Measurements from ENCODE around the gene RPL18.

DNA sequence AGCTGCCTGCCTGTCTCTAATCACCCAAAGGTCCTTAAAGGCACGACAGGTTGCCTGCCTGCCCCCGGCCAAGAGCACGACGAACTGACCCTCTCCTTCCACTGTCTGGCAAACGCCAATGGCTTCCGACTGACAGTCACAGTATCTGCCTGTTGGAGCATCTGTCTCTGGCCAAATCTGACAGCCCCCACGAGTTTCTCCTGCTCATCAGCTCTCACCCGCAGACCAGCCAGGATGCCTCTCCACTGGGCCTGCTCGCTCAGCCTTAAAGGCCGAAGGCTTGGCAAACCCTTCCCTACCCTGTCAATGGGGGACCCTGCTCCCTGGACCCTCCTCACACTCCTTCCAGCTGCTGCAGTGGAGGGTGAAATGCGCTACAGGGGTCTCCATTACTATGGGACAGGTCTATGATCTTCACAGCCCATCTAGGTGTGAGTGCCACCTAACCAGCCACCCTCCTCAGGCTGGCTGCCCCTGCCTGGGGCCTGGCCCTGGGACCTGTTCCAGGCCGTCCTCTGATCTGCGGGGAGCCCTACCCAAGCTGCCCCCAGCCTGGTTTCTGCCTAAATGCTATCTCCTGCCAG is 5.0 kb downstream of the RPL18 start:
- TF ChIP-seq, protein P1, sequence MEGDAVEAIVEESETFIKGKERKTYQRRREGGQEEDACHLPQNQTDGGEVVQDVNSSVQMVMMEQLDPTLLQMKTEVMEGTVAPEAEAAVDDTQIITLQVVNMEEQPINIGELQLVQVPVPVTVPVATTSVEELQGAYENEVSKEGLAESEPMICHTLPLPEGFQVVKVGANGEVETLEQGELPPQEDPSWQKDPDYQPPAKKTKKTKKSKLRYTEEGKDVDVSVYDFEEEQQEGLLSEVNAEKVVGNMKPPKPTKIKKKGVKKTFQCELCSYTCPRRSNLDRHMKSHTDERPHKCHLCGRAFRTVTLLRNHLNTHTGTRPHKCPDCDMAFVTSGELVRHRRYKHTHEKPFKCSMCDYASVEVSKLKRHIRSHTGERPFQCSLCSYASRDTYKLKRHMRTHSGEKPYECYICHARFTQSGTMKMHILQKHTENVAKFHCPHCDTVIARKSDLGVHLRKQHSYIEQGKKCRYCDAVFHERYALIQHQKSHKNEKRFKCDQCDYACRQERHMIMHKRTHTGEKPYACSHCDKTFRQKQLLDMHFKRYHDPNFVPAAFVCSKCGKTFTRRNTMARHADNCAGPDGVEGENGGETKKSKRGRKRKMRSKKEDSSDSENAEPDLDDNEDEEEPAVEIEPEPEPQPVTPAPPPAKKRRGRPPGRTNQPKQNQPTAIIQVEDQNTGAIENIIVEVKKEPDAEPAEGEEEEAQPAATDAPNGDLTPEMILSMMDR (IDR thresholded peaks at IDR 0.05): no peak
- TF ChIP-seq POLR2A (IDR thresholded peaks at IDR 0.05) (no peak), POLR2AphosphoS5 (IDR thresholded peaks at IDR 0.05) (no peak)

Measured in transverse colon (tissue), 4 donors.